HFF-Myc (cell line): Measurements from ENCODE around the gene TTLL10.

Experiments used
- DNase-seq: peaks from one replicate; pipeline ENCODE4 v3.0.0-alpha.2; 2011; ENCODE audit warnings: low read depth; ENCODE audit errors: extremely low read depth
- H3K4me3 ChIP-seq: replicated peaks from 2 replicates; pipeline ENCODE4 v1.5.1; 2011; ENCODE audit warnings: low read depth, mild to moderate bottlenecking, control low read depth, low read length
- CTCF ChIP-seq: IDR thresholded peaks from 2 replicates; pipeline ENCODE4 v1.5.1; 2012; ENCODE audit warnings: mild to moderate bottlenecking, low read depth, low read length, control low read depth; ENCODE audit errors: missing control alignments

The TTLL10 gene

GRCh38 chr1:1168451-1169411 is 4.9 kb upstream of the TTLL10 start:
- no peak for DNase-seq
- no peak for TF ChIP-seq CTCF
- no peak overlapping the region for H3K4me3 ChIP-seq

- TF ChIP-seq CTCF = no peak
- H3K4me3 ChIP-seq = no peak overlapping the region
- no peak for DNase-seq
Measured at GRCh38 chr1:1169429-1170214, 4.1 kb upstream of the TTLL10 start.

GRCh38 chr1:1170215-1171091 is 3.2 kb upstream of the TTLL10 start:
- TF ChIP-seq CTCF = no peak
- no peak for DNase-seq
- H3K4me3 ChIP-seq = no peak overlapping the region

- no peak overlapping the region for H3K4me3 ChIP-seq
- TF ChIP-seq CTCF = no peak
- DNase-seq = no peak
Measured at GRCh38 chr1:1171161-1171545, 2.5 kb upstream of the TTLL10 start.

- DNase-seq = no peak
- TF ChIP-seq CTCF = no peak
Measured at GRCh38 chr1:1171546-1172340, 1.9 kb upstream of the TTLL10 start.

More at GRCh38 chr1:1171546-1172340, 1.9 kb upstream of the TTLL10 start:
- no peak overlapping the region for H3K4me3 ChIP-seq
